Brain microvascular endothelial cell (primary cell): ENCODE data around the gene PSD4.

Source experiments
- DNase-seq: peaks from one replicate; pipeline ENCODE4 v3.0.0-alpha.2; 2020
- H3K27ac ChIP-seq: fragments of 250-450 bp; sonication (Bioruptor Pico); 2 replicates; pipeline ENCODE4 v1.5.1; 2020; ENCODE audit warnings: mild to moderate bottlenecking, moderate library complexity
- H3K27me3 ChIP-seq: fragments of 250-450 bp; sonication (Bioruptor Pico); replicated peaks from 2 replicates; pipeline ENCODE4 v1.5.1; 2020; ENCODE audit warnings: mild to moderate bottlenecking
- H3K36me3 ChIP-seq: fragments of 250-450 bp; sonication (Bioruptor Pico); replicated peaks from 2 replicates; pipeline ENCODE4 v1.5.1; 2020; ENCODE audit warnings: mild to moderate bottlenecking
- H3K4me3 ChIP-seq: 2 replicates; pipeline ENCODE4 v1.5.1; 2011; ENCODE audit warnings: low read depth, mild to moderate bottlenecking, control low read depth, low read length, moderate library complexity
- CTCF ChIP-seq: IDR thresholded peaks from 2 replicates; pipeline ENCODE4 v1.5.1; 2011; ENCODE audit warnings: low read depth, mild to moderate bottlenecking, moderate library complexity, low read length, control low read depth, inconsistent platforms; ENCODE audit errors: missing control alignments
- in situ Hi-C: cut with HindIII; loops from 2 replicates; pipeline ENCODE4 v1.10.0; 2017; ENCODE audit warnings: low sequenced_read_pairs, low pct_ligation_motif_present

The PSD4 gene

GRCh38 chr2:113240915-113241911, 67.4 kb downstream of the PSD4 start:
- DNase-seq = peak; percentile 94
- TF ChIP-seq CTCF = no peak
- Histone ChIP-seq H3K27ac (peak overlapping the region; percentile 81), H3K36me3 (no peaks in the 10 kb centered on the region), H3K27me3 (no peaks in the 10 kb centered on the region), H3K4me3 (no peak overlapping the region)
- in situ Hi-C loops = no loop called here

DNA sequence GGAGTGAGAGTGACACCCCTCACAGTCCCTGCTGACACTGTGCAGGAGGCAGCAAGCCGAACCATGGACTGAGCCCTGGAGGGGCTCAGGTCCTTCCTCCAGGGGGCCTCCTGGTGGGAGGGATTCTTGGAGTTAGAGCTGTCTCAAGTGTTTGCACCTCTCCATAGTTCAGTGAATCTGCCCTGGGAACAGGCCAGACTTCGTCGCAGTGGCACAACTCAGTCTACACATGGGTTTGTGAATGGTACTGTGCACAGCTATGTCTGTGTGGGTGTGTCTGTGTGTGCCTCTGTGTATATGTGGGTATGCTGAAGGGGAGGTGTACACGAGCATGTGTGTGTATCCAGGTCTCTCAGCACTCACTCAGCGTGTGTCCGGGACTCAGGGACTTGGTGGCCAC, 68.6 kb downstream of the PSD4 start:
- in situ Hi-C loops = no loop called here
- Histone ChIP-seq H3K36me3 (no peaks in the 10 kb centered on the region), H3K27ac (no peak overlapping the region), H3K4me3 (no peak overlapping the region), H3K27me3 (no peaks in the 10 kb centered on the region)
- TF ChIP-seq CTCF = no peak
- DNase-seq = no peak

GRCh38 chr2:113245276-113245711, 71.5 kb downstream of the PSD4 start:
- in situ Hi-C loops = no loop called here
- no peak overlapping the region for H3K4me3 ChIP-seq

DNA sequence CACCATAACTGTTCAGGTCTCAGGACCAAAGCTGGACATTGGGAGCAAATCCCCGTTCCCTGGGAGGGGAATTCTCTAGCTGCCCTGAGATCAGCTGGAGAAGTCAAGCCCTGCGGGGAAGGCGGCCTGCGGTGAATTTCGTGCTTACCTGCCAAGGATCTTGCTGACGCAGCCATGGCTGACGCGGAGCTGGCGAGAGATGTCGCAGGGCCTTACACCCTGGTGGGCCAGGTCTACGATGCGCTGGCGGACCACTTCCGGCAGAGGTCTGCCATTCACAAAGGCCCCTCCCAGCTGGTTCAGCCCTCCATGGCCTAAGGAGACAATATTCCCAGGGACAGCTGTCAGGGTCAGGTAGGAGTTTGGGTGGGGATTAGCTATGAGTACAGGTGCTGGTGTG, 72.8 kb downstream of the PSD4 start:
- no peak for DNase-seq
- Histone ChIP-seq H3K27ac (no peak overlapping the region), H3K4me3 (no peak overlapping the region), H3K36me3 (no peaks in the 10 kb centered on the region), H3K27me3 (no peaks in the 10 kb centered on the region)
- in situ Hi-C loops = no loop called here
- TF ChIP-seq CTCF = no peak

More at GRCh38 chr2:113245276-113245711, 71.5 kb downstream of the PSD4 start:
- no peak for TF ChIP-seq CTCF
- Histone ChIP-seq H3K36me3 (no peaks in the 10 kb centered on the region), H3K27me3 (no peaks in the 10 kb centered on the region), H3K27ac (no peak overlapping the region)
- no peak for DNase-seq

DNA sequence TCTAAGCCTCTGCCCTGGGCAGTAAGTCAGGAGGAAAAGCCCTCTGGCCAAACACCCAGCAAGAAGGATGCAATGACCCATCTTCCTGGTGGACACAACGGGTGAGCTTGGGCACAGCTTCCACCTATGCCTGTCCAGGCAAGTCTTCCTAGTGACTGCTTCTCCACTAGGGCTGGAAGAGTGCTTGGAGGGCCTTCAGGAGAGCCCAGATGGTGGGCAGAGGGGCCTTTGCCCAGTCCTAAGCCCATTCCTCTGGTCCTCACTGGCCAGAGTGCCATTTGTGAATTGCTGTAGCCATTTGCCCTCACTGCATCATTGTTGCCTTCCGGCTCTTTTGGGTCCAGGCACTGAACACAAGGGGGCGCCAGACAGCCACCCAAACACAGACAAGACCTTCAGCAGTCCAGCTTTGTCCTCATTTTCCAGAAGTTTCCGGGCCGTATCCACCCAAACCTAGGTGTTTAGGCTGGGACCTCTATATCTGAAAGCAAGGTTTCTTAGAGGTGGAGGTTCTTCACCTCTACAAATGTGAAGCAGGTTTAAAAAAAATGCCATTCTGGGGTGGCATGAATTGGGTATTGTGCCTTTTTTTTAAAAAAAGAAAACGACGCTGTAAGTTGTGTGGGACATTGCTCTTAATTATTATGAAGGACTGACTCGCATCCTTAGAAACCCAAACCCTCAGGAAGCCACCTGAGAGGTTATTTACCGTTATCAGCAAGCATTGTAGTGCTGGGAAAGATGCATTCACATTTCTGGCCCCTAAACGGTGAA, 75.4 kb downstream of the PSD4 start:
- Histone ChIP-seq H3K4me3 (no peak overlapping the region), H3K27me3 (no peaks in the 10 kb centered on the region), H3K27ac (no peak overlapping the region), H3K36me3 (no peaks in the 10 kb centered on the region)
- peak; percentile 95 for TF ChIP-seq CTCF
- in situ Hi-C loops = no loop called here
- DNase-seq = peak; percentile 76
